SK-N-SH (cell line): ENCODE data around the gene MYH10. TPM values are rescaled to one million over a fixed set of nuclear protein-coding genes. Genes with fewer than 3 reads are reported as not detected.
A peak's percentile ranks its signal among the peaks of the same experiment; 100 is the strongest.

Source experiments
- CTCF ChIA-PET: fragments of 300-600, 350-600 bp; formaldehyde crosslinking; extraction: SDS; loops from one replicate; lab custom pipeline; 2021; lab: Yijun Ruan, JAX
- POLR2A ChIA-PET: fragments of 350-600 bp; sonication (Branson Sonifier 250); formaldehyde crosslinking; extraction: SDS; loops from one replicate; lab custom pipeline; 2020; ENCODE audit warnings: antibody characterized with exemption, inconsistent platforms; lab: Yijun Ruan, JAX
- DNase-seq: peaks from one replicate; pipeline ENCODE4 v3.0.0; 2012
- H2AFZ ChIP-seq: fragments of 200-600 bp; sonication (generic); 2 replicates; pipeline ENCODE4 v1.8.1; 2016; ENCODE audit warnings: antibody characterized with exemption, mild to moderate bottlenecking, low read depth
- H3F3A ChIP-seq: fragments of 200-600 bp; sonication (generic); replicated peaks from 2 replicates; pipeline ENCODE3; 2016; ENCODE audit warnings: antibody characterized with exemption, mild to moderate bottlenecking; ENCODE audit not compliant: insufficient read depth
- H3K27ac ChIP-seq, 2 experiments: fragments of 200-500 bp in 1 of 2; fragments of 200-600 bp in 1 of 2; sonication (Bioruptor generic) in 1 of 2; sonication (generic), shearing (Covaris generic) in 1 of 2; 2 replicates each; pipeline versions ENCODE4 v1.5.1 to v1.6.1; 2014 to 2016; ENCODE audit warnings: low read depth in 2 of 2, inconsistent platforms in 1 of 2, low read length in 1 of 2, mild to moderate bottlenecking in 1 of 2, mixed read lengths in 1 of 2
- H3K27me3 ChIP-seq: fragments of 200-600 bp; sonication (generic), shearing (Covaris generic); 2 replicates; pipeline ENCODE4 v1.6.1; 2016; ENCODE audit warnings: mixed run types; ENCODE audit not compliant: insufficient read depth
- H3K36me3 ChIP-seq, 2 experiments: fragments of 200-500 bp in 1 of 2; fragments of 200-600 bp in 1 of 2; sonication (Bioruptor generic) in 1 of 2; sonication (generic) in 1 of 2; replicated peaks in 1 of 2; 2 replicates each; pipeline versions ENCODE3 to v1.5.1; 2014 to 2016; ENCODE audit warnings: low read length in 1 of 2, mild to moderate bottlenecking in 1 of 2; ENCODE audit not compliant: insufficient read depth in 2 of 2, control insufficient read depth in 1 of 2
- H3K4me1 ChIP-seq, 2 experiments: fragments of 200-500 bp in 1 of 2; fragments of 200-600 bp in 1 of 2; sonication (Bioruptor generic) in 1 of 2; sonication (generic), shearing (Covaris generic) in 1 of 2; 2 replicates each; pipeline versions ENCODE4 v1.5.1 to v1.6.1; 2014 to 2016; ENCODE audit warnings: low read depth in 1 of 2, low read length in 1 of 2, mixed run types in 1 of 2; ENCODE audit not compliant: insufficient read depth in 2 of 2, control insufficient read depth in 1 of 2
- H3K4me2 ChIP-seq: fragments of 200-600 bp; sonication (generic), shearing (Covaris generic); 2 replicates; pipeline ENCODE4 v1.6.1; 2017; ENCODE audit warnings: mixed run types
- H3K4me3 ChIP-seq, 2 experiments: fragments of 200-500 bp in 1 of 2; fragments of 200-600 bp in 1 of 2; sonication (Bioruptor generic) in 1 of 2; sonication (generic), shearing (Covaris generic) in 1 of 2; 2 replicates each; pipeline versions ENCODE4 v1.5.1 to v1.8.1; 2014 to 2016; ENCODE audit warnings: low read depth in 2 of 2, inconsistent platforms in 1 of 2, low read length in 1 of 2, mild to moderate bottlenecking in 1 of 2, mixed read lengths in 1 of 2, moderate library complexity in 1 of 2
- H3K79me2 ChIP-seq: fragments of 200-600 bp; sonication (generic); 2 replicates; pipeline ENCODE4 v1.8.1; 2017; ENCODE audit warnings: mild to moderate bottlenecking; ENCODE audit not compliant: insufficient read depth
- H3K9ac ChIP-seq: fragments of 200-600 bp; sonication (generic); 2 replicates; pipeline ENCODE4 v1.6.1; 2017; ENCODE audit warnings: mixed run types
- H3K9me2 ChIP-seq: fragments of 200-600 bp; sonication (generic); 2 replicates; pipeline ENCODE4 v1.6.1; 2017; ENCODE audit warnings: mixed run types
- H3K9me3 ChIP-seq: fragments of 200-600 bp; sonication (generic); 2 replicates; pipeline ENCODE4 v1.6.1; 2017; ENCODE audit warnings: mixed run types, mild to moderate bottlenecking, moderate library complexity
- H4K20me1 ChIP-seq: fragments of 200-600 bp; sonication (generic); 2 replicates; pipeline ENCODE4 v1.6.1; 2017; ENCODE audit warnings: mild to moderate bottlenecking, mixed run types; ENCODE audit not compliant: insufficient read depth
- ELF1 ChIP-seq: IDR thresholded peaks from 2 replicates; pipeline ENCODE4 v1.4.0; 2012
- EP300 ChIP-seq, 2 experiments: IDR thresholded peaks; 2 replicates each; pipeline versions ENCODE4 v1.4.0 to v1.6.1; 2012; ENCODE audit warnings: borderline replicate concordance in 1 of 2, low read depth in 1 of 2, low read length in 1 of 2
- FOSL2 ChIP-seq: IDR thresholded peaks from 2 replicates; pipeline ENCODE4 v1.4.0; 2012; ENCODE audit warnings: low read depth, mild to moderate bottlenecking, moderate library complexity, borderline replicate concordance
- GABPA ChIP-seq: IDR thresholded peaks from 2 replicates; pipeline ENCODE4 v1.4.0; 2012; ENCODE audit warnings: low read depth, mild to moderate bottlenecking
- GATA2 ChIP-seq: sonication (generic); formaldehyde crosslinking; IDR thresholded peaks from 2 replicates; pipeline ENCODE4 v1.5.0; 2020; ENCODE audit warnings: mild to moderate bottlenecking, missing genetic modification reagents
- JUND ChIP-seq: IDR thresholded peaks from 2 replicates; pipeline ENCODE4 v1.4.0; 2012
- MAX ChIP-seq: IDR thresholded peaks from 2 replicates; pipeline ENCODE4 v1.4.0; 2012; ENCODE audit warnings: low read depth
- MEF2A ChIP-seq: IDR thresholded peaks from 2 replicates; pipeline ENCODE4 v1.4.0; 2012; ENCODE audit warnings: low read depth, borderline replicate concordance
- MXI1 ChIP-seq: IDR thresholded peaks from 2 replicates; pipeline ENCODE4 v1.6.1; 2012; ENCODE audit warnings: mild to moderate bottlenecking, low read depth, low read length, improper control_type of control experiment
- NFIC ChIP-seq: IDR thresholded peaks from 2 replicates; pipeline ENCODE4 v1.4.0; 2012; ENCODE audit warnings: borderline replicate concordance
- POLR2AphosphoS5 ChIP-seq: IDR thresholded peaks from 2 replicates; pipeline ENCODE4 v1.6.1; 2012; ENCODE audit warnings: low read depth, low read length
- SIN3A ChIP-seq: IDR thresholded peaks from 2 replicates; pipeline ENCODE4 v1.6.1; 2012; ENCODE audit warnings: low read depth, mild to moderate bottlenecking, low read length, moderate library complexity, borderline replicate concordance
- TEAD4 ChIP-seq: IDR thresholded peaks from 2 replicates; pipeline ENCODE4 v1.4.0; 2012; ENCODE audit warnings: mild to moderate bottlenecking, borderline replicate concordance; ENCODE audit not compliant: insufficient read depth
- USF2 ChIP-seq: fragments of 150-350 bp; IDR thresholded peaks from 2 replicates; pipeline ENCODE4 v1.6.1; 2017; ENCODE audit warnings: antibody characterized with exemption, low read length, low read depth, borderline replicate concordance
- YY1 ChIP-seq: IDR thresholded peaks from 2 replicates; pipeline ENCODE4 v1.4.0; 2012; ENCODE audit warnings: low read depth, mild to moderate bottlenecking
- ZBTB33 ChIP-seq: IDR thresholded peaks from 2 replicates; pipeline ENCODE4 v1.4.0; 2012; ENCODE audit warnings: low read depth, borderline replicate concordance
- WGBS: methylation state at CpG from one replicate; pipeline ENCODE4 v1.1.6; 2017; ENCODE audit warnings: low lambda C conversion rate; 5-methylcytosine and 5-hydroxymethylcytosine counted together
- polyA plus RNA-seq, 3 experiments: library from polyadenylated mRNA; depleted of rRNA; stranded (reverse); fragments of >200 nt; gene quantifications; 2 replicates each; pipeline ENCODE4 v1.2.3, GENCODE V29; 2012
- TF ChIP-seq, protein P1 (sequence below): fragments of 200-600 bp; sonication (generic); IDR thresholded peaks from 2 replicates; pipeline ENCODE4 v1.6.1; 2017; ENCODE audit warnings: antibody characterized with exemption, mild to moderate bottlenecking, moderate library complexity

MYH10 gene
- polyA plus RNA-seq, 1 of the 3 experiments (the other 2 are of a cell fraction), result 64.2 TPM

- TF ChIP-seq SIN3A (no peak), USF2 (no peak)
Observed at GRCh38 chr17:8436844-8437171, 193.7 kb downstream of the MYH10 start (continued).

- Histone ChIP-seq H3F3A (peaks cover 4% of the 10 kb centered on the region), H3K27me3 (no peaks in the 10 kb centered on the region), H2AFZ (peak overlapping the region; percentile 73; the same call in 1 of the 2 replicates), H4K20me1 (peaks cover 50% of the 10 kb centered on the region), H3K9me2 (no peaks in the 10 kb centered on the region), H3K79me2 (peaks cover 54% of the 10 kb centered on the region), H3K27ac (peak overlapping the region; percentile 85 to 96), H3K4me2 (peak overlapping the region; percentile 88), H3K36me3 (peaks cover 4 to 26% of the 10 kb centered on the region in 2 experiments), H3K4me1 (peaks cover 0 to 6% of the 10 kb centered on the region in 2 experiments; a peak in 1 of 4 replicates), H3K4me3 (peak overlapping the region; percentile 87 to 90), H3K9ac (peak overlapping the region; percentile 96), H3K9me3 (no peaks in the 10 kb centered on the region)
- WGBS, result under 1% methylated on average over 19 of the region's 43 CpGs
- TF ChIP-seq POLR2AphosphoS5, result no peak
- TF ChIP-seq SIN3A, result peak; percentile 62; the same call in 1 of the 2 replicates
- TF ChIP-seq MAX, result peak; percentile 15; the same call in 1 of the 2 replicates
- POLR2A ChIA-PET, result interaction anchor here (0.7 to 1.4 kb wide), 4 partner anchors 10 to 428 kb away, joined by 3 read pairs; partner anchors contain the start of gene MYH10
- peak; percentile 74 for DNase-seq
- CTCF ChIA-PET, result interaction anchor here (1.0 to 2.6 kb wide), 8 partner anchors 11 to 310 kb away, joined by 3 to 11 read pairs (median 4); no protein-coding TSS in a partner anchor
Observed at GRCh38 chr17:8436169-8436843, 194.2 kb downstream of the MYH10 start.

- 12% methylated on average over 8 of the region's 68 CpGs for WGBS
- Histone ChIP-seq H3K9me2 (no peaks in the 10 kb centered on the region), H3K27me3 (no peaks in the 10 kb centered on the region), H3K27ac (peak within 1 kb of the TSS; percentile 91 to 96), H2AFZ (peak within 1 kb of the TSS; percentile 86), H3K9me3 (no peaks in the 10 kb centered on the region), H3K79me2 (peaks cover 46% of the 10 kb centered on the region), H3K4me3 (peak within 1 kb of the TSS; percentile 87 to 90), H3K36me3 (peaks cover 0 to 22% of the 10 kb centered on the region in 2 experiments), H3K4me2 (peak within 1 kb of the TSS; percentile 88), H3K9ac (peak within 1 kb of the TSS; percentile 96), H3F3A (peaks cover 2% of the 10 kb centered on the region), H4K20me1 (peaks cover 42% of the 10 kb centered on the region), H3K4me1 (peaks cover 0 to 6% of the 10 kb centered on the region in 2 experiments; a peak in 2 of 4 replicates)
- ChIA-PET POLR2A (interaction anchor here (1.0 to 1.6 kb wide), 4 partner anchors 11 to 195 kb away, joined by 3 to 7 read pairs (median 3); partner anchors contain the start of gene MYH10), CTCF (interaction anchor here (0.7 to 2.6 kb wide), 5 partner anchors 15 to 311 kb away, joined by 3 to 11 read pairs (median 4); no protein-coding TSS in a partner anchor)
- peak; percentile 100 for DNase-seq
- no peak for TF ChIP-seq ZBTB33
- TF ChIP-seq GABPA, result no peak
- peak; percentile 92 for TF ChIP-seq MXI1
- no peak for TF ChIP-seq JUND
- no peak for TF ChIP-seq EP300 (IDR thresholded peaks at IDR 0.05; ENCODE audit: borderline replicate concordance in 1 of 2, low read depth in 1 of 2, low read length in 1 of 2)
- TF ChIP-seq TEAD4, result no peak
- TF ChIP-seq, protein P1, sequence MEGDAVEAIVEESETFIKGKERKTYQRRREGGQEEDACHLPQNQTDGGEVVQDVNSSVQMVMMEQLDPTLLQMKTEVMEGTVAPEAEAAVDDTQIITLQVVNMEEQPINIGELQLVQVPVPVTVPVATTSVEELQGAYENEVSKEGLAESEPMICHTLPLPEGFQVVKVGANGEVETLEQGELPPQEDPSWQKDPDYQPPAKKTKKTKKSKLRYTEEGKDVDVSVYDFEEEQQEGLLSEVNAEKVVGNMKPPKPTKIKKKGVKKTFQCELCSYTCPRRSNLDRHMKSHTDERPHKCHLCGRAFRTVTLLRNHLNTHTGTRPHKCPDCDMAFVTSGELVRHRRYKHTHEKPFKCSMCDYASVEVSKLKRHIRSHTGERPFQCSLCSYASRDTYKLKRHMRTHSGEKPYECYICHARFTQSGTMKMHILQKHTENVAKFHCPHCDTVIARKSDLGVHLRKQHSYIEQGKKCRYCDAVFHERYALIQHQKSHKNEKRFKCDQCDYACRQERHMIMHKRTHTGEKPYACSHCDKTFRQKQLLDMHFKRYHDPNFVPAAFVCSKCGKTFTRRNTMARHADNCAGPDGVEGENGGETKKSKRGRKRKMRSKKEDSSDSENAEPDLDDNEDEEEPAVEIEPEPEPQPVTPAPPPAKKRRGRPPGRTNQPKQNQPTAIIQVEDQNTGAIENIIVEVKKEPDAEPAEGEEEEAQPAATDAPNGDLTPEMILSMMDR, result no peak
- no peak for TF ChIP-seq FOSL2
- no peak for TF ChIP-seq NFIC
- TF ChIP-seq ELF1, result no peak
- TF ChIP-seq GATA2 (CRISPR knock-in tag), result no peak
- no peak for TF ChIP-seq MEF2A
- no peak; the same call in none of the 2 replicates for TF ChIP-seq YY1
Observed at GRCh38 chr17:8435245-8436168, 195.0 kb downstream of the MYH10 start, which contains the start of gene NDEL1. NDEL1 (plus strand) TSS chr17:8435884; CDS start chr17:8444272, 8,388 bp downstream.
